ENCODE results near the gene S1PR3.

GRCh38 chr9:89032661-89033060 lies 41.4 kb downstream of the S1PR3 start:
- TF ChIP-seq POLR2AphosphoS2 (IDR thresholded peaks at IDR 0.05; ENCODE audit: low read length) (no peak), KLF16 (IDR thresholded peaks at IDR 0.05) (no peak), E2F3 (CRISPR knock-in tag; IDR thresholded peaks at IDR 0.05) (no peak), CBX3 (IDR thresholded peaks at IDR 0.05; ENCODE audit: borderline replicate concordance in 1 of 2, low read length in 2 of 2) (no peak), RFX5 (IDR thresholded peaks at IDR 0.05; ENCODE audit: low read depth, low read length) (no peak), EP400 (IDR thresholded peaks at IDR 0.05) (no peak), TEAD2 (tag; IDR thresholded peaks at IDR 0.05) (no peak), POLR2A (conservative IDR thresholded peaks at IDR 0.05) (no peak), SREBF2 (CRISPR knock-in tag; IDR thresholded peaks at IDR 0.05) (no peak), NR2C2 (CRISPR knock-in tag; IDR thresholded peaks at IDR 0.05) (no peak), NR2C2 (tag; IDR thresholded peaks at IDR 0.05) (no peak), FOS (IDR thresholded peaks at IDR 0.05; ENCODE audit: extremely low read depth, insufficient read length) (no peak)
